ENCODE results near the gene TM4SF20. TPM values are rescaled to one million over a fixed set of nuclear protein-coding genes. Genes with fewer than 3 reads are reported as not detected.

TM4SF20 gene
- total and polyA plus RNA-seq, 4 donors = 0.09 TPM; not detected in 3

- Histone ChIP-seq H3K9ac (ENCODE audit: insufficient read depth in 1 of 2, low read length in 2 of 2) (no peak overlapping the region), H3K4me1 (ENCODE audit: control insufficient read depth in 5 of 5, insufficient read depth in 5 of 5, low read length in 5 of 5) (no peaks in the 10 kb centered on the region), H3K36me3 (ENCODE audit: control insufficient read depth in 4 of 4, insufficient read depth in 4 of 4, low read length in 4 of 4) (no peaks in the 10 kb centered on the region), H3K27me3 (ENCODE audit: control insufficient read depth in 3 of 3, insufficient read depth in 3 of 3, low read length in 2 of 3) (no peaks in the 10 kb centered on the region), H3K27ac (ENCODE audit: low read depth in 1 of 2, low read length in 1 of 2) (no peak overlapping the region), H3K4me3 (no peak overlapping the region), H3K9me3 (ENCODE audit: control insufficient read depth in 4 of 4, insufficient read depth in 3 of 4, low read length in 3 of 4) (no peaks in the 10 kb centered on the region)
- TF ChIP-seq CTCF (IDR thresholded peaks at IDR 0.05; ENCODE audit: control extremely low read depth, extremely low read depth) = no peak
- WGBS, 2 donors = 31 to 57% methylated on average over 4 of the region's 4 CpGs
- DNase-seq = no peak
- ATAC-seq (ENCODE audit: insufficient read depth, low FRiP score) = no peak
Observed at GRCh38 chr2:227397562-227397961, 18.5 kb upstream of the TM4SF20 start.

GRCh38 chr2:227395556-227395955 is 16.4 kb upstream of the TM4SF20 start:
- no peak for TF ChIP-seq CTCF (IDR thresholded peaks at IDR 0.05; ENCODE audit: control extremely low read depth, extremely low read depth)
- no peak for DNase-seq
- no peak overlapping the region for H3K9ac ChIP-seq (ENCODE audit: insufficient read depth in 1 of 2, low read length in 2 of 2)
- no peak for ATAC-seq (ENCODE audit: insufficient read depth, low FRiP score)
- no peaks in the 10 kb centered on the region for H3K27me3 ChIP-seq (ENCODE audit: control insufficient read depth in 3 of 3, insufficient read depth in 3 of 3, low read length in 2 of 3)
- H3K9me3 ChIP-seq (ENCODE audit: control insufficient read depth in 4 of 4, insufficient read depth in 3 of 4, low read length in 3 of 4) = no peaks in the 10 kb centered on the region
- no peaks in the 10 kb centered on the region for H3K4me1 ChIP-seq (ENCODE audit: control insufficient read depth in 5 of 5, insufficient read depth in 5 of 5, low read length in 5 of 5)
- no peak overlapping the region for H3K27ac ChIP-seq (ENCODE audit: low read depth in 1 of 2, low read length in 1 of 2)
- no peak overlapping the region for H3K4me3 ChIP-seq
- 28 to 49% methylated on average over 1 of the region's 1 CpG for WGBS, 2 donors
- no peaks in the 10 kb centered on the region for H3K36me3 ChIP-seq (ENCODE audit: control insufficient read depth in 4 of 4, insufficient read depth in 4 of 4, low read length in 4 of 4)

GRCh38 chr2:227394401-227394800 is 15.3 kb upstream of the TM4SF20 start:
- no peak overlapping the region for H3K9ac ChIP-seq (ENCODE audit: insufficient read depth in 1 of 2, low read length in 2 of 2)
- ATAC-seq (ENCODE audit: insufficient read depth, low FRiP score) (no peak), DNase-seq (no peak)
- no peaks in the 10 kb centered on the region for H3K9me3 ChIP-seq (ENCODE audit: control insufficient read depth in 4 of 4, insufficient read depth in 3 of 4, low read length in 3 of 4)
- H3K4me3 ChIP-seq = no peak overlapping the region
- H3K27ac ChIP-seq (ENCODE audit: low read depth in 1 of 2, low read length in 1 of 2) = no peak overlapping the region
- H3K36me3 ChIP-seq (ENCODE audit: control insufficient read depth in 4 of 4, insufficient read depth in 4 of 4, low read length in 4 of 4) = no peaks in the 10 kb centered on the region
- TF ChIP-seq CTCF (IDR thresholded peaks at IDR 0.05; ENCODE audit: control extremely low read depth, extremely low read depth) = no peak
- no peaks in the 10 kb centered on the region for H3K4me1 ChIP-seq (ENCODE audit: control insufficient read depth in 5 of 5, insufficient read depth in 5 of 5, low read length in 5 of 5)
- WGBS, 2 donors = 48 to 84% methylated on average over 2 of the region's 2 CpGs
- no peaks in the 10 kb centered on the region for H3K27me3 ChIP-seq (ENCODE audit: control insufficient read depth in 3 of 3, insufficient read depth in 3 of 3, low read length in 2 of 3)

All from lung (tissue), 12 donors.